Measurements from ENCODE around the gene OR6X1. TPM values are rescaled to one million over a fixed set of nuclear protein-coding genes. Genes with fewer than 3 reads are reported as not detected.

Gene OR6X1
- total RNA-seq, 2 experiments from 2014 or later, result not detected

DNA sequence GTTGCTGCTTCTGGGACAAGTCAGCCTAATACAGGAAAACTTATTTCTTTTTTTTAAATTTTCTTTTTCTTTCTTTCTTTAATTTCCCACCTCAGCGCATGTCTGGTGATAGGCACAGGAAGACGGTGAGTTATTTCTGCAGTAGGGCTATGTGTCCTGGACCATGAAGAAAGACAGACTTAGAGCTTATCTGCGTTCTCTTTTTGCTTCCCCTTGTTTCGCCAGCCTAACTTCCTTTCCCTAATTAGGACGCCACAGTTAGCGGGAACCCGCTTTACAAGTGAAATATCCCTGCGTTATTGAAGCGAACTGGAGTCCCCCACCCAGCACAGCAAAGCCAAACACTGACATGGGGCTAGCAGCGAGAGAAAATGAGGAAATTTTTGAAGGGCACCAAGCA lies 43.2 kb upstream of the OR6X1 start:
- intact Hi-C loops (cut with micrococcal nuclease; ENCODE audit: unreplicated experiment), result no loop called here
- BruUV-seq (replicated peaks), result no TSS peak
- no peaks in the 10 kb centered on the region for H4K20me1 ChIP-seq (ENCODE audit: insufficient read depth, low read length)
- no peak overlapping the region for H3K27ac ChIP-seq (ENCODE audit: low read depth, low read length, poor library complexity, severe bottlenecking)
- no peaks in the 10 kb centered on the region for H3K36me3 ChIP-seq (ENCODE audit: insufficient read depth, low read length)
- POLR2A ChIA-PET, result no interaction called here
- no peaks in the 10 kb centered on the region for H3K9me2 ChIP-seq (ENCODE audit: insufficient read depth, low read length)
- CTCF ChIA-PET (ENCODE audit: unreplicated experiment), result no interaction called here
- H3K9me3 ChIP-seq (ENCODE audit: low read length), result no peaks in the 10 kb centered on the region
- no peak for TF ChIP-seq EZH2phosphoT487 (IDR thresholded peaks at IDR 0.05; ENCODE audit: borderline replicate concordance, low read depth, low read length)
- TF ChIP-seq, protein P1, sequence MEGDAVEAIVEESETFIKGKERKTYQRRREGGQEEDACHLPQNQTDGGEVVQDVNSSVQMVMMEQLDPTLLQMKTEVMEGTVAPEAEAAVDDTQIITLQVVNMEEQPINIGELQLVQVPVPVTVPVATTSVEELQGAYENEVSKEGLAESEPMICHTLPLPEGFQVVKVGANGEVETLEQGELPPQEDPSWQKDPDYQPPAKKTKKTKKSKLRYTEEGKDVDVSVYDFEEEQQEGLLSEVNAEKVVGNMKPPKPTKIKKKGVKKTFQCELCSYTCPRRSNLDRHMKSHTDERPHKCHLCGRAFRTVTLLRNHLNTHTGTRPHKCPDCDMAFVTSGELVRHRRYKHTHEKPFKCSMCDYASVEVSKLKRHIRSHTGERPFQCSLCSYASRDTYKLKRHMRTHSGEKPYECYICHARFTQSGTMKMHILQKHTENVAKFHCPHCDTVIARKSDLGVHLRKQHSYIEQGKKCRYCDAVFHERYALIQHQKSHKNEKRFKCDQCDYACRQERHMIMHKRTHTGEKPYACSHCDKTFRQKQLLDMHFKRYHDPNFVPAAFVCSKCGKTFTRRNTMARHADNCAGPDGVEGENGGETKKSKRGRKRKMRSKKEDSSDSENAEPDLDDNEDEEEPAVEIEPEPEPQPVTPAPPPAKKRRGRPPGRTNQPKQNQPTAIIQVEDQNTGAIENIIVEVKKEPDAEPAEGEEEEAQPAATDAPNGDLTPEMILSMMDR (conservative IDR thresholded peaks at IDR 0.05; ENCODE audit: low read length), result no peak
- DNase-seq (ENCODE audit: low spot score), result no peak
- no peak overlapping the region for H3K4me3 ChIP-seq (ENCODE audit: low read depth, low read length, poor library complexity, severe bottlenecking)
- H2AFZ ChIP-seq (ENCODE audit: low read length), result no peak overlapping the region
- H3K79me2 ChIP-seq (ENCODE audit: insufficient read depth, low read depth, low read length), result no peaks in the 10 kb centered on the region
- no peak overlapping the region for H3K4me2 ChIP-seq (ENCODE audit: low read length)
- no peaks in the 10 kb centered on the region for H3K4me1 ChIP-seq (ENCODE audit: insufficient read depth, low read length, poor library complexity, severe bottlenecking)

DNA sequence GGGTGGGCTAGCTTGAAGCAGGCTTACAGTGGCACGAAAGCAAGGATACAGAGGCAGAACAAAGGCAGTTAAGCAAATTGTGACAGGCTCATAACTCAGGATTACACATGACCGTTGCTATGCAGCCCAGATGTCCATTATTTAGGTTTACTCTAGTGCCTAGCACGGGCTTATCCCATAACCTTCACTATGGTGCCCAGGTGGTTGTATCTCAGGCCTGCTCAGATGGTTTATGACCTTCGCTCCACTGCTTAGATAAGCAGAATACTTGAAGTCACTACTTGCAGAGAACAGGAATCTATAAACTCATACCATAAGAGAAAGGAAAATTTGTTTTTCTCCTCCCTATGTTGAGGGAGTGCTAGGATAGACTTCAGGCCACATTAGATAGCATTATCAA lies 42.8 kb upstream of the OR6X1 start:
- no TSS peak for BruUV-seq (replicated peaks)
- Histone ChIP-seq H2AFZ (ENCODE audit: low read length) (no peak overlapping the region), H3K79me2 (ENCODE audit: insufficient read depth, low read depth, low read length) (no peaks in the 10 kb centered on the region), H3K4me3 (ENCODE audit: low read depth, low read length, poor library complexity, severe bottlenecking) (no peak overlapping the region), H3K4me2 (ENCODE audit: low read length) (no peak overlapping the region), H3K27ac (ENCODE audit: low read depth, low read length, poor library complexity, severe bottlenecking) (no peak overlapping the region), H3K4me1 (ENCODE audit: insufficient read depth, low read length, poor library complexity, severe bottlenecking) (no peaks in the 10 kb centered on the region), H4K20me1 (ENCODE audit: insufficient read depth, low read length) (no peaks in the 10 kb centered on the region), H3K9me3 (ENCODE audit: low read length) (no peaks in the 10 kb centered on the region), H3K36me3 (ENCODE audit: insufficient read depth, low read length) (no peaks in the 10 kb centered on the region), H3K9me2 (ENCODE audit: insufficient read depth, low read length) (no peaks in the 10 kb centered on the region)
- ChIA-PET CTCF (ENCODE audit: unreplicated experiment) (no interaction called here), POLR2A (no interaction called here)
- DNase-seq (ENCODE audit: low spot score), result no peak
- no peak for TF ChIP-seq EZH2phosphoT487 (IDR thresholded peaks at IDR 0.05; ENCODE audit: borderline replicate concordance, low read depth, low read length)
- TF ChIP-seq, protein P1 (conservative IDR thresholded peaks at IDR 0.05; ENCODE audit: low read length), result no peak
- intact Hi-C loops (cut with micrococcal nuclease; ENCODE audit: unreplicated experiment), result no loop called here

DNA sequence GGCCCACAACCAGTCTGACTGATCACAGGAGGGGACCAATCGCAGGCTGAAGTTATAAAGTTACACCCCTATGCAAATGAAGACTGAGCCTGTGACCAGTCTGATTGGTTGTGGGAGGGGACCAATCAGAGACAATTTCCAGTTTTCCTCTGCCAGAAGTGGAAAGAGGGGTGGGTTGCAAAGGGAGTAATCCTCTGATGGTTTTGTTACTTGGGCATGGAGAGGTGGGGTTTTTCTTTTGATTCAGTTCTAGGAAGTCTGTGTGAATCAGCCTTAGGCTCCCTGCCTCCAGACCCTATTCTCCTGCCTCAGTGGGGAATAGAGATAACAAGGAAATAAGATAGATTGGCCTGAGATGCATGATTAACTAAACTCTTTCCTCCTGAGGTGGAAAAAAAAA lies 41.9 kb upstream of the OR6X1 start:
- Histone ChIP-seq H4K20me1 (ENCODE audit: insufficient read depth, low read length) (no peaks in the 10 kb centered on the region), H2AFZ (ENCODE audit: low read length) (no peak overlapping the region), H3K36me3 (ENCODE audit: insufficient read depth, low read length) (no peaks in the 10 kb centered on the region), H3K4me3 (ENCODE audit: low read depth, low read length, poor library complexity, severe bottlenecking) (no peak overlapping the region), H3K4me1 (ENCODE audit: insufficient read depth, low read length, poor library complexity, severe bottlenecking) (no peaks in the 10 kb centered on the region), H3K79me2 (ENCODE audit: insufficient read depth, low read depth, low read length) (no peaks in the 10 kb centered on the region), H3K9me2 (ENCODE audit: insufficient read depth, low read length) (no peaks in the 10 kb centered on the region), H3K9me3 (ENCODE audit: low read length) (peaks cover 8% of the 10 kb centered on the region; the same call in 1 of the 2 replicates), H3K4me2 (ENCODE audit: low read length) (no peak overlapping the region), H3K27ac (ENCODE audit: low read depth, low read length, poor library complexity, severe bottlenecking) (no peak overlapping the region)
- POLR2A ChIA-PET, result no interaction called here
- intact Hi-C loops (cut with micrococcal nuclease; ENCODE audit: unreplicated experiment), result no loop called here
- BruUV-seq (replicated peaks), result no TSS peak
- CTCF ChIA-PET (ENCODE audit: unreplicated experiment), result no interaction called here
- DNase-seq (ENCODE audit: low spot score), result no peak
- TF ChIP-seq, protein P1 (conservative IDR thresholded peaks at IDR 0.05; ENCODE audit: low read length), result no peak
- no peak for TF ChIP-seq EZH2phosphoT487 (IDR thresholded peaks at IDR 0.05; ENCODE audit: borderline replicate concordance, low read depth, low read length)
